ENCODE results near the gene CD68. TPM values are rescaled to one million over a fixed set of nuclear protein-coding genes. Genes with fewer than 3 reads are reported as not detected.
A peak's percentile ranks its signal among the peaks of the same experiment; 100 is the strongest.

The CD68 gene
- polyA plus RNA-seq, 3 donors, result 19.4 to 111 (median 99.0) TPM

- peak overlapping the region; percentile 90 for H3K27ac ChIP-seq (ENCODE audit: low read depth, low read length)
- 2 to 5% (median 3%) methylated on average over 21 of the region's 21 CpGs for WGBS, 3 donors
Observed at GRCh38 chr17:7557775-7558543, 21.5 kb upstream of the CD68 start.

- peak within 1 kb of the TSS; percentile 90 for H3K27ac ChIP-seq (ENCODE audit: low read depth, low read length)
- 10 to 16% (median 12%) methylated on average over 16 of the region's 16 CpGs for WGBS, 3 donors
Observed at GRCh38 chr17:7558544-7559319, 20.7 kb upstream of the CD68 start, which contains the start of gene TNFSF13. TNFSF13 (plus strand) TSS chr17:7558750; CDS start chr17:7559040, 290 bp downstream.

- 22 to 64% (median 48%) methylated on average over 18 of the region's 18 CpGs for WGBS, 3 donors
- no peak overlapping the region for H3K27ac ChIP-seq (ENCODE audit: low read depth, low read length)
Observed at GRCh38 chr17:7559320-7560171, 19.9 kb upstream of the CD68 start.

- 20 to 36% (median 33%) methylated on average over 22 of the region's 22 CpGs for WGBS, 3 donors
- no peak overlapping the region for H3K27ac ChIP-seq (ENCODE audit: low read depth, low read length)
Observed at GRCh38 chr17:7560172-7561027, 19.0 kb upstream of the CD68 start.

- WGBS, 3 donors, result 0 to 1% (median 0%) methylated on average over 32 of the region's 32 CpGs
Observed at GRCh38 chr17:7561028-7561575, 18.3 kb upstream of the CD68 start.

GRCh38 chr17:7561589-7562207, 17.7 kb upstream of the CD68 start, which contains the start of gene SENP3:
SENP3 (plus strand) TSS chr17:7561919; CDS start chr17:7563077, 1,158 bp downstream.
- WGBS, 3 donors, result 0% methylated on average over 48 to 82 of the region's 82 CpGs
- H3K27ac ChIP-seq (ENCODE audit: low read depth, low read length), result peak within 1 kb of the TSS; percentile 40

More at GRCh38 chr17:7561028-7561575, 18.3 kb upstream of the CD68 start:
- peak overlapping the region; percentile 40 for H3K27ac ChIP-seq (ENCODE audit: low read depth, low read length)

GRCh38 chr17:7562208-7562605, 17.2 kb upstream of the CD68 start:
- 1% methylated on average over 18 to 28 of the region's 28 CpGs for WGBS, 3 donors

GRCh38 chr17:7563115-7563869, 16.1 kb upstream of the CD68 start:
- 85 to 91% (median 85%) methylated on average over 26 to 30 of the region's 30 CpGs for WGBS, 3 donors
- no peak overlapping the region for H3K27ac ChIP-seq (ENCODE audit: low read depth, low read length)

More at GRCh38 chr17:7562208-7562605, 17.2 kb upstream of the CD68 start:
- no peak overlapping the region for H3K27ac ChIP-seq (ENCODE audit: low read depth, low read length)

GRCh38 chr17:7569571-7569970, 9.9 kb upstream of the CD68 start:
- no peak overlapping the region for H3K27ac ChIP-seq (ENCODE audit: low read depth, low read length)
- 67 to 84% (median 72%) methylated on average over 5 of the region's 5 CpGs for WGBS, 3 donors

GRCh38 chr17:7570351-7570750, 9.1 kb upstream of the CD68 start:
- WGBS, 3 donors, result 94 to 97% (median 96%) methylated on average over 10 of the region's 10 CpGs

GRCh38 chr17:7572338-7572587, 7.2 kb upstream of the CD68 start:
- 0 to 1% (median 1%) methylated on average over 11 of the region's 11 CpGs for WGBS, 3 donors
- no peak overlapping the region for H3K27ac ChIP-seq (ENCODE audit: low read depth, low read length)

More at GRCh38 chr17:7570351-7570750, 9.1 kb upstream of the CD68 start:
- no peak overlapping the region for H3K27ac ChIP-seq (ENCODE audit: low read depth, low read length)

GRCh38 chr17:7572588-7573323, 6.7 kb upstream of the CD68 start:
- WGBS, 3 donors, result 0 to 1% (median 1%) methylated on average over 69 to 73 of the region's 73 CpGs
- H3K27ac ChIP-seq (ENCODE audit: low read depth, low read length), result peak overlapping the region; percentile 86

- 0% methylated on average over 59 to 71 of the region's 71 CpGs for WGBS, 3 donors
- peak overlapping the region; percentile 86 for H3K27ac ChIP-seq (ENCODE audit: low read depth, low read length)
Observed at GRCh38 chr17:7573324-7574080, 5.9 kb upstream of the CD68 start.

- 20 to 28% (median 27%) methylated on average over 15 of the region's 15 CpGs for WGBS, 3 donors
- H3K27ac ChIP-seq (ENCODE audit: low read depth, low read length), result no peak overlapping the region
Observed at GRCh38 chr17:7574176-7574953, 5.1 kb upstream of the CD68 start.

All from adipose tissue (tissue), 3 donors.